Measurements from ENCODE around the gene ZRANB3.

DNA sequence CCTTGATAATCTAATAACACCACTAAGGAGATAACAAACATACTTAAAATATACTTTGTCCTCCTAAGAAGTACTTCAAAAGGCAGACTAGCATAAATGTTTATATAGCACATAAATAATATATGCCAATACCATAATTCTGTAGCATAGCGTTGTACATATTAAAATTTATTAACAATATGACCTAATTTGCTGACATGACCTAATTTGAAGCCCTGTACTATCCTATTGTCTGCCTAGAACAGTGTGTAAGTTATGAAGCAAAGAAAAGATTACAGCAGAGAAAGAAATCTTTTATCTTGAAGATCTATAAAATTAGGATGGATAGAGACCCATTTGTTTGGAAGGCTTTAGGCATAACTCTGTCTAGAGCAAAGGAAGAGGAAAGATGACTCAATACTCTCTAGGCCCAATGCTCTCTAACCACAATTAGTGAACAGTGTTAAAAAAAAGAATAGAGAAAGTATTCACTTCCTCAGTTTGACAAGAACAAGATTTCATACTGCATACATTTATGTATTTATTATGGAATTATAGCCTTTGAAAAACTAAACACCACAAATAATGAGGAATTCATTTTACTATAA, 231.3 kb downstream of the ZRANB3 start:
- TF ChIP-seq, protein P1, sequence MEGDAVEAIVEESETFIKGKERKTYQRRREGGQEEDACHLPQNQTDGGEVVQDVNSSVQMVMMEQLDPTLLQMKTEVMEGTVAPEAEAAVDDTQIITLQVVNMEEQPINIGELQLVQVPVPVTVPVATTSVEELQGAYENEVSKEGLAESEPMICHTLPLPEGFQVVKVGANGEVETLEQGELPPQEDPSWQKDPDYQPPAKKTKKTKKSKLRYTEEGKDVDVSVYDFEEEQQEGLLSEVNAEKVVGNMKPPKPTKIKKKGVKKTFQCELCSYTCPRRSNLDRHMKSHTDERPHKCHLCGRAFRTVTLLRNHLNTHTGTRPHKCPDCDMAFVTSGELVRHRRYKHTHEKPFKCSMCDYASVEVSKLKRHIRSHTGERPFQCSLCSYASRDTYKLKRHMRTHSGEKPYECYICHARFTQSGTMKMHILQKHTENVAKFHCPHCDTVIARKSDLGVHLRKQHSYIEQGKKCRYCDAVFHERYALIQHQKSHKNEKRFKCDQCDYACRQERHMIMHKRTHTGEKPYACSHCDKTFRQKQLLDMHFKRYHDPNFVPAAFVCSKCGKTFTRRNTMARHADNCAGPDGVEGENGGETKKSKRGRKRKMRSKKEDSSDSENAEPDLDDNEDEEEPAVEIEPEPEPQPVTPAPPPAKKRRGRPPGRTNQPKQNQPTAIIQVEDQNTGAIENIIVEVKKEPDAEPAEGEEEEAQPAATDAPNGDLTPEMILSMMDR (IDR thresholded peaks at IDR 0.05): no peak
- no peak for TF ChIP-seq POLR2A (IDR thresholded peaks at IDR 0.05)
- TF ChIP-seq POLR2AphosphoS5 (IDR thresholded peaks at IDR 0.05): no peak
- no peak for TF ChIP-seq EP300 (IDR thresholded peaks at IDR 0.05)
